GM18909 (cell line): ENCODE measurements around the gene RPL36AL.
"Not testable (repeated sequence)": the region's sequence is repeated elsewhere in the genome, so short reads cannot be mapped to it uniquely, and the experiment has no call there.

ENCODE experiments used
- ATAC-seq: cut with Tn5 transposase; IDR thresholded peaks from one replicate; pipeline ENCODE4 v1.9.1; 2021; ENCODE audit warnings: mild to moderate bottlenecking; ENCODE audit not compliant: unreplicated experiment, poor library complexity

Gene RPL36AL

DNA sequence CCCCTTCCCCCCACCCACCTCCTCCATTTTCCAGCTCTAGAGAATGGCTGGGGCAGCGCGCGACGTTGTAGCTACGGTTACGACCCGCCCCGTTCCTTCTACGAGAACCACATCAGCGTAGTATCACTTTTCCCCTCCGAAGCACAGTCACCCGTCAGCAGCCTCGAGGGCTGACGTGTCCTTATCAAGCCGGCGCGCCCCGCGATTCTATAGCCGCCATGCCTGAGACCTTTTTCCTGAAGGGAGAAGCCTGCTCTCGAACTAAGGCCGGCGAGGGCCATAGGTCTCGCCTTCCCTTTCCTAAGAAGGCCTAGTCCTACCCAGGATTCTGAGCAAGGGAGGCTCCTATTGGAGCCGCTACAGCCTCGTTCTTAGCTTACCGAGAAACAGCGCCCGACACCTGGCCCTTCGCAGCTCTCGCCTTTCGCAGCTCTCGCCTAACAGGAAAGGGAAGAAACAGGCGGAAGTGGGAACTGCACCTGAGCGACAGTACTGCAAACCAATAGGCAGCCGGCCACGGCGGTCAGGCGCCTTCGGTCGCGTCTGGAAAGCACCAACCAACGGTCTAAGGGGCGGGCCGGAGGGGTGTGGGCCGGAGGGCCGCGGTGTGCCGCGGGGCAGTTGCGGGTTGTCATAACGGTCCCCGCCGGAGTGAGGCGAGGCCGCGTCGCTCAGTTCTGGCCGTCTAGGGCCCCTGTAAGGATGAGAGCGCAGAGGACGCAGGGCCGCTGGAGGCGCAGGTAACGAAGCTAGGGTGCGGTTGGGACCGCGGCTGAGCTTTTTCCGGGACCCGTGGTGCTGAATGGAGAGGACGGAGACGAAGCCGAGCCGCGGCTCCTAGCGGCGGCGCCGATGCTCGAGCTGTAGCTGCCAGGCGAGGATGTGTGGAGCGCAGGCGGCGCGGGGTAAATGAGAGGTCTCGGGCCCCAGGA is at the start of gene RPL36AL, which contains the start of gene MGAT2:
TSS of gene RPL36AL (minus strand) at position 445 of the 932 bp plus-strand sequence. CDS start 1,522 bp downstream, outside the sequence.
TSS of gene MGAT2 (plus strand) at position 618 of the 932 bp plus-strand sequence. CDS start 470 bp downstream, outside the sequence.
- peak; percentile 94 for ATAC-seq

DNA sequence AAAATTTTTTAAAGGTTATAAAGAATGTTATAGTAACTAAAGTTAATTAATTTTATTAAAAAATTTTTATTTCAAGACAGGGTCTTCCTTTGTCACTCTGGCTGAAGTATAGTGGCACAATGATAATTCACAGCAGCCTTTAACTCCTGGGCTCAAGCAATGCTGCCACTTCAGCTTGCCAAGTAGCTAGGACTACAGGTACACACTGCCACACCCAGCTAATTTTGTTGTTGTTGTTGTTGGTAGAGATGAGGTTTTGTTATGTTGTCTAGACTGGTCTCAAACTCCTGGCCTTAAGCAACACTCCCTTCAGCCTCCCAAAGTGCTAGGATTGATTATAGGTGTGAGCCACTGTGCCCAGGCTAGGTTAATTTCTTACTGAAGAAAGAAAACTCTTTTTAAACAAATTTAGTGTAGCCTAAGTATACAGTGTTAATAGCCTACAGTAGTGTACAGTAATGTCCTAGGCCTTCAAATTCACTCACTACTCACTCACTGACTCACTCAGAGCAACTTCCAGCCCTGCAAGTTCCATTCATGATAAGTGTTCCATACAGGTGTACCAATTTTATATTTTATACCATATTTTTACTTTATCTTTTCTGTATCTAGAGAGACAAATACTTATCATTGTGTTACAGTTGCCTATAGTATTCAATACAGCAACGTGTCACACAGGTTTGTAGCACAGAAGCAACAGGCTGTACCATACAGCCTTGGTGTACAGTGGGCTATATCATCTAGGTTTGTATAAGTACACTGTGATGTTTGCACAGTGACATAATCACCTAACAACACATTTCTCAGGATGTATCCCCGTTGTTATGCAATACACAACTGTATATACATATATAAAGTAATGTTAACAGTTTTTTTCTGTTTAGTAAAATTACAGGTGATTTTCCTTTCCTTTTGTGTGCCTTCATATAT is 39.4 kb upstream of the RPL36AL start:
- no peak for ATAC-seq

DNA sequence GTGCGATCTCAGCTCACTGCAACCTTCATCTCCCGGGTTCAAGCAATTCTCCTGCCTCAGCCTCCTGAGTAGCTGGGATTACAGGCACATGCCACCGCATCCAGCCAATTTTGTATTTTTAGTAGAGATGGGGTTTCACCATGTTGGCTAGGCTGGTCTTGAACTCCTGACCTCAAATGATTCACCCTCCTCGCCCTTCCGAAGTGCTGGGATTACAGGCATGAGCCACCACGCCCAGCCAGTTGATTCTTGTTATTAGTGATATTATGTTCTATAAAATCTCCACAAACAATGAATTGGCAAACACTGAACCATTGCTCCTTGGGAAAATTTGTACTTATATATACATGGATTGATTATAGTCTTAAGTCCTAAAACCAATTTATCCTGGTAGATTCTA is 37.1 kb upstream of the RPL36AL start:
- ATAC-seq = not testable (repeated sequence)

DNA sequence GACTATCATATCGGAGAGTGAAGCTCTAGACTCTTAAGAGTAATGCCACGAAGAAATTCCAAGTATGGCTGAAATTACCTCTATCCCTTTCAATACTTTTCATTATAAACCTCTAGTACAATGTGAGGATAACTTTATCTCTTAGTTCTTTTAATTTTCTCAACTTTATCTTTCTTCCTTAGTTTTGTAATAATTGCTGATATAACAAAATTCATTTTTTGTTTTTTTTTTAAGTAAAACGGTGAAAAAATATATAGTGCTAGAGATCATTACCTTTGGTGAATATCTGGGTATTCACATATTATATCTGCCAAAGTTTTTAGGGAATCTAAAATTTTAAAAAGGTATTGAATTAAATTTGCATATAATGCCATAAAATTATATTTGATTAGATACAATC is 34.1 kb upstream of the RPL36AL start:
- ATAC-seq = no peak

DNA sequence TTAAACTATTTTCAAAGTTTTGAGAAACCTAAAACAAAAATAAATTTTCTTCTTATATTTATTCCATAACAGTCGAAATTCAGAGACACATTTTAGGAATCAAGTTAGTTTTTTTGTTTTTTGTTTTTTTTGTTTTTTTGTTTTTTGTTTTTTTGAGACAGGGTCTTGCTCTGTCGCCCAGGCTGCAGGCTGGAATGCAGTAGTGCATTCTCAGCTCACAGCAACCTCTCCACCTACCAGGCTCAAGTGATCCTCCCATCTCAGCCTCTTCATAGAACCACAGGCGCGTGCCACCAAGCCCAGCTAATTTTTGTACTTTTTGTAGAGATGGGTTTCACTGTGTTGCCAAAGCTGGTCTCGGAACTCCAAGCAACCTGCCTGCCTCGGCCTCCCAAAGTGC is 33.1 kb upstream of the RPL36AL start:
- no peak for ATAC-seq

GRCh38 chr14:49642163-49642562 is 21.7 kb upstream of the RPL36AL start:
- ATAC-seq = no peak

- ATAC-seq = no peak
These were observed 21.3 kb upstream of the RPL36AL start for GRCh38 chr14:49641697-49642129.

GRCh38 chr14:49640540-49641417 is 20.4 kb upstream of the RPL36AL start:
- ATAC-seq = no peak

GRCh38 chr14:49637534-49638078 is 17.2 kb upstream of the RPL36AL start:
- no peak for ATAC-seq

GRCh38 chr14:49636866-49637265 is 16.4 kb upstream of the RPL36AL start:
- no peak for ATAC-seq

GRCh38 chr14:49634547-49635334 is 14.3 kb upstream of the RPL36AL start, which contains the start of gene DNAAF2:
DNAAF2 (minus strand) TSS chr14:49635244; CDS start chr14:49635149, 95 bp downstream.
- peak; percentile 32 for ATAC-seq

DNA sequence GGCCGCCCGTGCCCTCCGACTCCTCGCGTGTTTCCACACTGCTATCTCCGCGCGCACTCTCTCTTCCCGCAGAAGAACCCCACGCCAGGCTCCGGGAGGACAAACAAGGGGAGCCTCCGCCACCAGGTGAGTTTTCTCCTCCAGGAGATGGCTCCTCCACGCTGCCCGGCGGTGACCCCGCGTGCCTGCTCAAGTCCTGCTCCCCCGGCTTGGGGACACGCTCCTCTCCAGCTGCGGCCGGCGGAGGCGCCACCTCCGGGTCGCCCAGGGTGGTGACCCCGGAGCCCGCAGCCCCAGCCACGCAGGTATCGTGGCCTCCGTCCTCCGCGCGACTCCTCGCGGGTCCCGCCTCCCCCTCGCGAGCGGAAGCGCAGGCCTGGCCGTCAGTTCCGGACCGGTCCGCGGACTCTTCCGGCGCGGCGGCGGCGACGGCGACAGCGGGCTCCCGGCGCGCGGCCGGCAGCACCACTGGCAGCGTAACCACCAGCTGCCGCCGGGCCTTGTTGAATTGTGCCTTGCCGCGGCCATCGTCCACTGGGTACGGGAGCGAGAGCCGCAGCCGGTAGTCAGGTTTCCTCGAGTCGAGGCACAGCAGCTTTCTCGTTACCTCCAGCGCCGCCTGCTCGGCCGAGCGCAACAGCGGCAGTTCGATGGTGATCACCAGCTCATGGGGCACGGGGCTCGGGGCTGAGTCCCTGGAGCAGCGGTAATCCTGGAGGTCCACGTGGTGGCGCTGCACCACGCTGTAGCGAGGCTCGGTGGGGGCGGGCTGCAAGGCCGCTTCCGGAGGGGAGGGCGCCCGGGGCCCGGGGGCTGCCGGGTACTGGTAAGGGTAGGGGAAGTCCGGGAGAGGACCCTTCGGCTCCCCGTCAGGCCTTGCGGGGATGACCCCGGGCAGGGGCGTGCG is 13.5 kb upstream of the RPL36AL start:
- ATAC-seq = peak; percentile 82

GRCh38 chr14:49623941-49624839 is 3.8 kb upstream of the RPL36AL start:
- no peak for ATAC-seq

DNA sequence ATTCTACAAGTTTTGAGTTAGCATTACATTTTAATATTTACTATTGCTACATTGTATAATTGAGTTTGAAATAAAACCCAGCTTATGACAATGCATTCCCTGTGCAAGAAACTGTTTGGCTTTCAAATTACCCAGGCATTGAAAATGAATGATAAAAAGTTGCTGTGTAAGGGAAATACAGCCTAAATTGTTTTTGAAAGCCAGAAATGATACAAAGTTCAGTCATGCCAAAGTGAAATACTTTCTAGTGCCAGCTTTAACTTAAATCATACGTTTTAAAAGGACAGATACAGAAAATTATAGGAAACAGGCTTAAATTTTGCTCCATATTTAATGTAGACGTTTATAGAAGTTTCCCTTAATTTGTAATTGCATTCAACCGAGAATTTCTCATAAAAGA is 3.0 kb upstream of the RPL36AL start:
- no peak for ATAC-seq

DNA sequence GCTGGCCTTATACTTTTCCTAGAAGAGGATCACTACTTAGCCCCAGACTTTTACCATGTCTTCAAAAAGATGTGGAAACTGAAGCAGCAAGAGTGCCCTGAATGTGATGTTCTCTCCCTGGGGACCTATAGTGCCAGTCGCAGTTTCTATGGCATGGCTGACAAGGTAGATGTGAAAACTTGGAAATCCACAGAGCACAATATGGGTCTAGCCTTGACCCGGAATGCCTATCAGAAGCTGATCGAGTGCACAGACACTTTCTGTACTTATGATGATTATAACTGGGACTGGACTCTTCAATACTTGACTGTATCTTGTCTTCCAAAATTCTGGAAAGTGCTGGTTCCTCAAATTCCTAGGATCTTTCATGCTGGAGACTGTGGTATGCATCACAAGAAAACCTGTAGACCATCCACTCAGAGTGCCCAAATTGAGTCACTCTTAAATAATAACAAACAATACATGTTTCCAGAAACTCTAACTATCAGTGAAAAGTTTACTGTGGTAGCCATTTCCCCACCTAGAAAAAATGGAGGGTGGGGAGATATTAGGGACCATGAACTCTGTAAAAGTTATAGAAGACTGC is 1.7 kb upstream of the RPL36AL start:
- no peak for ATAC-seq
